GM23248 (cell line): ENCODE results near the gene POLR3A.

ENCODE experiments used
- EZH2 ChIP-seq: fragments of 200-600 bp; sonication (generic); IDR thresholded peaks from 2 replicates; pipeline ENCODE4 v1.6.1; 2018; ENCODE audit warnings: antibody characterized with exemption, mild to moderate bottlenecking; ENCODE audit not compliant: insufficient read depth, poor library complexity, severe bottlenecking
- EZH2phosphoT487 ChIP-seq: fragments of 200-600 bp; sonication (generic); IDR thresholded peaks from 2 replicates; pipeline ENCODE4 v1.6.1; 2018; ENCODE audit warnings: antibody characterized with exemption, moderate library complexity, mild to moderate bottlenecking, low read depth; ENCODE audit not compliant: insufficient read depth

DNA sequence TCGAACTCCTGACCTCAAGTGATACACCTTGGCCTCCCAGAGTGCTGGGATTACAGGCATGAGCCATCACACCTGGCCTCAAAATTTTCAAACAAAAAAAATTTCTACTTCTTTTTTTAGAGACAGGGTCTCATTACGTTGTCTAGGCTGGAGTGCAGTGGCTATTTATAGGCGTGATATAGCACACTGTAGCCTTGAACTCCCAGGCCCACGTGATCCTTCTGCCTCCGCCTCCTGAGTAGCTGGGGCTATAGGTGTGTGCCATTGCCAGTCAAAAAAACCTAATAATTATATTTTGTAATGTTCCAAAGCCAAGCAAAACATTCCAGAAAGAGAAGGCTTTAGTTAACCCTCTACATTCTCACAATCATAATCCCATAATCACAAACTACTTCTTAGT is 13.8 kb downstream of the POLR3A start:
- TF ChIP-seq EZH2 (no peak), EZH2phosphoT487 (no peak)
